H1 (cell line): ENCODE measurements around the gene GPR135. TPM values are rescaled to one million over a fixed set of nuclear protein-coding genes. Genes with fewer than 3 reads are reported as not detected.

Experiments used
- CTCF ChIA-PET: fragments of 300-600 bp; sonication (Branson Sonifier 250); formaldehyde crosslinking; loops from one replicate; lab custom pipeline; 2021; ENCODE audit not compliant: partially characterized antibody; lab: Charles Lee
- POLR2A ChIA-PET: fragments of 300-600 bp; sonication (Branson Sonifier 250); formaldehyde crosslinking; loops from one replicate; lab custom pipeline; 2021; ENCODE audit warnings: inconsistent platforms; ENCODE audit not compliant: partially characterized antibody; lab: Charles Lee
- DNase-seq, 2 experiments: peaks; one replicate each; pipeline versions ENCODE4 v3.0.0 to v3.0.0-alpha.2; 2010 to 2022; ENCODE audit warnings: low spot score in 2 of 2, low read depth in 1 of 2, mixed read lengths in 1 of 2
- FAIRE-seq: peaks from 2 replicates; lab custom pipeline; 2011; peaks lifted over from hg19 to GRCh38; lab: Jason Lieb, UNC
- H2AFZ ChIP-seq: 2 replicates; pipeline ENCODE4 v1.8.1; 2012; ENCODE audit warnings: low read length, inconsistent platforms
- H2AK5ac ChIP-seq: 2 replicates; pipeline ENCODE4 v1.6.1; 2013; ENCODE audit warnings: low read depth, low read length
- H2BK120ac ChIP-seq: replicated peaks from 2 replicates; pipeline ENCODE3; 2013; ENCODE audit warnings: low read depth, low read length, inconsistent platforms
- H2BK12ac ChIP-seq: 2 replicates; pipeline ENCODE4 v1.6.1; 2013; ENCODE audit warnings: low read depth, low read length
- H2BK15ac ChIP-seq: 2 replicates; pipeline ENCODE4 v1.6.1; 2013; ENCODE audit warnings: low read length
- H2BK20ac ChIP-seq: 2 replicates; pipeline ENCODE4 v1.6.1; 2013; ENCODE audit warnings: low read length
- H2BK5ac ChIP-seq: 2 replicates; pipeline ENCODE4 v1.6.1; 2013; ENCODE audit warnings: low read depth, low read length
- H3K14ac ChIP-seq: 2 replicates; pipeline ENCODE4 v1.6.1; 2013; ENCODE audit warnings: inconsistent platforms; ENCODE audit not compliant: insufficient read length
- H3K18ac ChIP-seq: 2 replicates; pipeline ENCODE4 v1.6.1; 2013; ENCODE audit warnings: low read length; ENCODE audit errors: extremely low read depth
- H3K23ac ChIP-seq: 2 replicates; pipeline ENCODE4 v1.6.1; 2013; ENCODE audit warnings: inconsistent platforms; ENCODE audit not compliant: insufficient read length
- H3K23me2 ChIP-seq: 2 replicates; pipeline ENCODE4 v1.6.1; 2013; ENCODE audit warnings: low read depth, low read length
- H3K27ac ChIP-seq: 2 replicates; pipeline ENCODE4 v1.6.1; 2011; ENCODE audit warnings: low read depth, low read length, inconsistent platforms
- H3K27me3 ChIP-seq, 4 experiments: replicated peaks in 1 of 4; 1 replicate in 1 of 4; 2 replicates in 3 of 4; pipeline versions ENCODE4 v1.6.1 to v1.8.1; 2011 to 2013; ENCODE audit warnings: low read length in 3 of 4, mild to moderate bottlenecking in 3 of 4, inconsistent platforms in 2 of 4, mixed read lengths in 2 of 4, moderate library complexity in 1 of 4; ENCODE audit not compliant: control insufficient read depth in 3 of 4, insufficient read depth in 3 of 4; ENCODE audit errors: extremely low read depth in 1 of 4
- H3K36me3 ChIP-seq, 4 experiments: 2 replicates each; pipeline versions ENCODE4 v1.6.1 to v1.8.1; 2011 to 2013; ENCODE audit warnings: mild to moderate bottlenecking in 4 of 4, low read length in 3 of 4, moderate library complexity in 2 of 4, control low read depth in 1 of 4, inconsistent platforms in 1 of 4; ENCODE audit not compliant: insufficient read depth in 4 of 4, control insufficient read depth in 2 of 4
- H3K4ac ChIP-seq: replicated peaks from 2 replicates; pipeline ENCODE3; 2013; ENCODE audit warnings: low read length, low read depth, mixed read lengths, inconsistent platforms; ENCODE audit not compliant: insufficient read length
- H3K4me1 ChIP-seq, 4 experiments: replicated peaks in 1 of 4; 1 replicate in 1 of 4; 2 replicates in 3 of 4; pipeline versions ENCODE4 v1.6.1 to v1.8.1; 2011 to 2013; ENCODE audit warnings: low read length in 3 of 4, inconsistent platforms in 2 of 4, mixed read lengths in 1 of 4; ENCODE audit not compliant: insufficient read depth in 4 of 4, control insufficient read depth in 3 of 4
- H3K4me2 ChIP-seq, 2 experiments: 2 replicates each; pipeline versions ENCODE4 v1.6.1 to v1.8.1; 2011 to 2013; ENCODE audit warnings: low read depth in 2 of 2, low read length in 2 of 2, control low read depth in 1 of 2, inconsistent platforms in 1 of 2, mild to moderate bottlenecking in 1 of 2; ENCODE audit not compliant: insufficient read depth in 1 of 2
- H3K4me3 ChIP-seq, 4 experiments: fragments of 200-600, 300-600 bp in 1 of 4; sonication (generic), shearing (Covaris generic), sonication (Bioruptor Twin) in 1 of 4; 2 replicates each; pipeline versions ENCODE4 v1.5.1 to v1.8.1; 2011 to 2016; ENCODE audit warnings: low read length in 4 of 4, low read depth in 3 of 4, control low read depth in 2 of 4, inconsistent platforms in 2 of 4, mild to moderate bottlenecking in 2 of 4, mixed read lengths in 1 of 4, moderate library complexity in 1 of 4; ENCODE audit not compliant: insufficient read depth in 2 of 4; ENCODE audit errors: extremely low read depth in 1 of 4
- H3K56ac ChIP-seq: replicated peaks from 2 replicates; pipeline ENCODE3; 2013; ENCODE audit warnings: low read depth, mild to moderate bottlenecking, mixed read lengths, low read length, inconsistent platforms; ENCODE audit not compliant: insufficient read length
- H3K79me1 ChIP-seq: 2 replicates; pipeline ENCODE4 v1.6.1; 2013; ENCODE audit warnings: low read depth, low read length, control low read depth
- H3K79me2 ChIP-seq, 2 experiments: 2 replicates each; pipeline versions ENCODE4 v1.6.1 to v1.8.1; 2012 to 2013; ENCODE audit warnings: low read length in 2 of 2, mild to moderate bottlenecking in 2 of 2, inconsistent platforms in 1 of 2; ENCODE audit not compliant: insufficient read depth in 2 of 2, control insufficient read depth in 1 of 2
- H3K9ac ChIP-seq, 4 experiments: replicated peaks in 1 of 4; 1 replicate in 1 of 4; 2 replicates in 3 of 4; pipeline versions ENCODE4 v1.6.1 to v1.8.1; 2011 to 2013; ENCODE audit warnings: low read depth in 3 of 4, low read length in 3 of 4, control low read depth in 2 of 4, mild to moderate bottlenecking in 2 of 4, moderate library complexity in 2 of 4, inconsistent platforms in 1 of 4; ENCODE audit errors: extremely low read depth in 1 of 4
- H3K9me3 ChIP-seq, 2 experiments: 2 replicates each; pipeline versions ENCODE4 v1.6.1 to v1.8.1; 2012 to 2013; ENCODE audit warnings: mild to moderate bottlenecking in 2 of 2, moderate library complexity in 2 of 2, control low read depth in 1 of 2, inconsistent platforms in 1 of 2, low read depth in 1 of 2, low read length in 1 of 2, mixed read lengths in 1 of 2; ENCODE audit not compliant: insufficient read depth in 2 of 2
- H4K20me1 ChIP-seq, 2 experiments: replicated peaks in 1 of 2; 2 replicates each; pipeline versions ENCODE3 to v1.8.1; 2011 to 2013; ENCODE audit warnings: inconsistent platforms in 2 of 2, low read length in 2 of 2, mild to moderate bottlenecking in 1 of 2; ENCODE audit not compliant: insufficient read depth in 2 of 2, control insufficient read depth in 1 of 2
- H4K5ac ChIP-seq: 2 replicates; pipeline ENCODE4 v1.6.1; 2013; ENCODE audit warnings: low read length, low read depth, mixed read lengths, inconsistent platforms; ENCODE audit not compliant: insufficient read length
- H4K8ac ChIP-seq: 2 replicates; pipeline ENCODE4 v1.8.0; 2013; ENCODE audit warnings: mild to moderate bottlenecking, moderate library complexity, low read length, inconsistent platforms; ENCODE audit not compliant: insufficient read depth; ENCODE audit errors: extremely low read depth
- H4K91ac ChIP-seq: replicated peaks from 2 replicates; pipeline ENCODE3; 2013; ENCODE audit warnings: low read length, mixed read lengths, inconsistent platforms; ENCODE audit not compliant: insufficient read length
- CREB1 ChIP-seq: IDR thresholded peaks from 2 replicates; pipeline ENCODE4 v1.6.1; 2012; ENCODE audit warnings: inconsistent platforms
- HDAC6 ChIP-seq: IDR thresholded peaks from one replicate; pipeline ENCODE4 v1.7.1; 2012; ENCODE audit warnings: low read depth, mild to moderate bottlenecking, inconsistent platforms, low read length, moderate library complexity
- JUN ChIP-seq: IDR thresholded peaks from 2 replicates; pipeline ENCODE4 v1.6.1; 2011; ENCODE audit warnings: low read depth, mild to moderate bottlenecking, improper control_type of control experiment, low read length
- MAFK ChIP-seq: IDR thresholded peaks from 2 replicates; pipeline ENCODE4 v1.6.1; 2012; ENCODE audit warnings: low read depth, mild to moderate bottlenecking, improper control_type of control experiment, low read length
- POLR2A ChIP-seq, 2 experiments: IDR thresholded peaks; 1 replicate in 1 of 2; 2 replicates in 1 of 2; pipeline ENCODE4 v1.6.1; 2011; ENCODE audit warnings: low read depth in 2 of 2, low read length in 2 of 2, mild to moderate bottlenecking in 2 of 2; ENCODE audit errors: control extremely low read depth in 1 of 2
- SAP30 ChIP-seq: fragments of 300-600 bp; sonication (generic); IDR thresholded peaks from 2 replicates; pipeline ENCODE4 v1.7.1; 2012; ENCODE audit warnings: low read length, moderate library complexity, mild to moderate bottlenecking, inconsistent platforms; ENCODE audit not compliant: insufficient read depth, insufficient replicate concordance
- SUZ12 ChIP-seq: fragments of 200-600 bp; sonication (generic); IDR thresholded peaks from 2 replicates; pipeline ENCODE4 v1.6.1; 2012; ENCODE audit warnings: mild to moderate bottlenecking, inconsistent platforms, low read length, moderate library complexity, mixed read lengths
- WGBS, 2 experiments: shearing (Covaris generic) in 1 of 2; methylation state at CpG; one replicate each; pipeline versions ENCODE4 v1.1.6 to v1.1.7; 2013 to 2015; ENCODE audit warnings: low lambda C conversion rate in 2 of 2, mixed read lengths in 2 of 2, inconsistent platforms in 1 of 2, low coverage in 1 of 2, missing lambda C conversion rate in 1 of 2; ENCODE audit not compliant: insufficient replicate concordance in 2 of 2, insufficient coverage in 1 of 2, insufficient read length in 1 of 2; ENCODE audit errors: extremely low coverage in 1 of 2, missing lambda C conversion rate in 1 of 2; 5-methylcytosine and 5-hydroxymethylcytosine counted together
- polyA plus RNA-seq, 7 experiments: library from polyadenylated mRNA; depleted of rRNA in 3 of 7; stranded (reverse) in 5 of 7; unstranded in 2 of 7; fragments of >200 nt in 5 of 7; fragments of 200-250 nt in 2 of 7; gene quantifications; 1 replicate in 5 of 7; 2 replicates in 1 of 7; 4 replicates in 1 of 7; pipeline versions ENCODE4 v1.2.1 to v1.2.3, GENCODE V29; 2011 to 2013; ENCODE audit warnings: missing spikeins in 2 of 7, mixed read lengths in 2 of 7
- total RNA-seq: library from RNA; stranded (reverse); fragmentation: NEBNext Ultra II Directional; extraction: Animal tissue kit (Norgen Biotek cat#: 25700); gene quantifications from 2 replicates; pipeline ENCODE4 v1.2.1, GENCODE V29; 2021

The GPR135 gene
- total and polyA plus RNA-seq, 2 of the 8 experiments (the other 6 are each of a cell fraction or from before 2014, with no cell fraction given) = 0.48 to 1.1 TPM

GRCh38 chr14:59451849-59452248, 13.3 kb downstream of the GPR135 start:
- Histone ChIP-seq H3K79me1 (no peaks in the 10 kb centered on the region), H3K4me3 (no peak overlapping the region), H4K5ac (no peak overlapping the region), H4K20me1 (no peaks in the 10 kb centered on the region), H3K9ac (no peak overlapping the region), H3K4ac (no peak overlapping the region), H3K14ac (no peak overlapping the region), H2BK12ac (no peak overlapping the region), H3K36me3 (no peaks in the 10 kb centered on the region; a peak in 1 of 8 replicates), H3K4me2 (no peak overlapping the region), H3K18ac (no peak overlapping the region), H2AFZ (no peak overlapping the region), H3K9me3 (no peaks in the 10 kb centered on the region; a peak in 1 of 4 replicates), H2BK15ac (no peak overlapping the region), H3K27me3 (no peaks in the 10 kb centered on the region), H4K91ac (no peak overlapping the region), H4K8ac (no peak overlapping the region), H3K27ac (no peak overlapping the region), H3K79me2 (no peaks in the 10 kb centered on the region), H3K56ac (no peak overlapping the region), H2BK5ac (no peak overlapping the region), H2AK5ac (no peak overlapping the region), H2BK20ac (no peak overlapping the region), H3K23me2 (no peaks in the 10 kb centered on the region), H2BK120ac (no peak overlapping the region), H3K4me1 (no peaks in the 10 kb centered on the region), H3K23ac (no peak overlapping the region)
- no peak for DNase-seq
- ChIA-PET POLR2A (no interaction called here), CTCF (interaction anchor here (0.5 to 1.8 kb wide), 5 partner anchors 34 to 433 kb away, joined by 3 to 6 read pairs (median 4); no protein-coding TSS in a partner anchor)
- 96% methylated on average over 1 of the region's 1 CpG; no CpG with 5 or more reads in 1 of the 2 experiments for WGBS, 2 experiments
- no peak for TF ChIP-seq JUN
- TF ChIP-seq HDAC6 = no peak
- no peak for TF ChIP-seq POLR2A (IDR thresholded peaks at IDR 0.05; ENCODE audit: control extremely low read depth in 1 of 2, low read depth in 2 of 2, low read length in 2 of 2)
- no peak for TF ChIP-seq SAP30
- no peak for TF ChIP-seq MAFK
- TF ChIP-seq CREB1 = no peak
- TF ChIP-seq SUZ12 = no peak
- no peak for FAIRE-seq
